H9 (cell line): ENCODE data around the gene TEKT3. TPM values are rescaled to one million over a fixed set of nuclear protein-coding genes. Genes with fewer than 3 reads are reported as not detected.

Experiments
- DNase-seq: peaks from one replicate; pipeline ENCODE4 v3.0.0-alpha.2; 2017
- H2AFZ ChIP-seq: one replicate; pipeline ENCODE4 v1.6.1; 2013; ENCODE audit warnings: mild to moderate bottlenecking, low read length, control low read depth, moderate library complexity
- H2AK5ac ChIP-seq: 2 replicates; pipeline ENCODE4 v1.6.1; 2013; ENCODE audit warnings: low read length, control low read depth, mixed read lengths; ENCODE audit not compliant: insufficient read length
- H2BK120ac ChIP-seq: one replicate; pipeline ENCODE4 v1.6.1; 2013; ENCODE audit warnings: low read depth, mild to moderate bottlenecking, low read length, control low read depth, inconsistent platforms; ENCODE audit not compliant: poor library complexity, severe bottlenecking
- H2BK12ac ChIP-seq: 2 replicates; pipeline ENCODE4 v1.6.1; 2013; ENCODE audit warnings: low read length, control low read depth, mixed read lengths, low read depth; ENCODE audit not compliant: insufficient read length
- H2BK15ac ChIP-seq: 2 replicates; pipeline ENCODE4 v1.6.1; 2013; ENCODE audit warnings: low read depth, low read length, control low read depth
- H2BK20ac ChIP-seq: one replicate; pipeline ENCODE4 v1.6.1; 2013; ENCODE audit warnings: low read depth, mild to moderate bottlenecking, low read length, control low read depth, inconsistent platforms; ENCODE audit not compliant: poor library complexity, severe bottlenecking
- H2BK5ac ChIP-seq: 2 replicates; pipeline ENCODE4 v1.6.1; 2013; ENCODE audit warnings: low read length, control low read depth, mixed read lengths; ENCODE audit not compliant: insufficient read length
- H3K14ac ChIP-seq: 2 replicates; pipeline ENCODE4 v1.6.1; 2013; ENCODE audit warnings: low read length, control low read depth; ENCODE audit not compliant: insufficient read depth
- H3K18ac ChIP-seq: 2 replicates; pipeline ENCODE4 v1.6.1; 2013; ENCODE audit warnings: low read depth, mild to moderate bottlenecking, mixed read lengths, low read length, control low read depth; ENCODE audit not compliant: insufficient read length
- H3K23ac ChIP-seq: 2 replicates; pipeline ENCODE4 v1.6.1; 2013; ENCODE audit warnings: low read length, control low read depth, mixed read lengths, low read depth; ENCODE audit not compliant: insufficient read length
- H3K23me2 ChIP-seq: 2 replicates; pipeline ENCODE4 v1.6.1; 2013; ENCODE audit warnings: low read depth, mild to moderate bottlenecking, mixed read lengths, low read length, control low read depth; ENCODE audit not compliant: insufficient read length, poor library complexity, severe bottlenecking
- H3K27ac ChIP-seq: 2 replicates; pipeline ENCODE4 v1.5.1; 2013; ENCODE audit warnings: low read length, control low read depth, mixed read lengths, low read depth; ENCODE audit not compliant: insufficient read length
- H3K27me3 ChIP-seq: 2 replicates; pipeline ENCODE4 v1.6.1; 2013; ENCODE audit warnings: low read length, control low read depth, inconsistent platforms; ENCODE audit not compliant: insufficient read depth
- H3K4ac ChIP-seq: 2 replicates; pipeline ENCODE4 v1.6.1; 2013; ENCODE audit warnings: low read depth, mild to moderate bottlenecking, control low read depth, inconsistent platforms, low read length, moderate library complexity
- H3K4me1 ChIP-seq: 2 replicates; pipeline ENCODE4 v1.6.1; 2013; ENCODE audit warnings: low read length, control low read depth, inconsistent platforms; ENCODE audit not compliant: insufficient read depth
- H3K4me2 ChIP-seq: 2 replicates; pipeline ENCODE4 v1.6.1; 2013; ENCODE audit warnings: low read length, control low read depth, mixed read lengths; ENCODE audit not compliant: insufficient read length, insufficient read depth
- H3K56ac ChIP-seq: 2 replicates; pipeline ENCODE4 v1.6.1; 2013; ENCODE audit warnings: low read depth, mild to moderate bottlenecking, mixed read lengths, low read length, control low read depth; ENCODE audit not compliant: insufficient read length
- H3K79me1 ChIP-seq: 2 replicates; pipeline ENCODE4 v1.6.1; 2013; ENCODE audit warnings: low read depth, mild to moderate bottlenecking, moderate library complexity, low read length, control low read depth, inconsistent platforms; ENCODE audit not compliant: insufficient read depth, poor library complexity, severe bottlenecking
- H3K79me2 ChIP-seq: 2 replicates; pipeline ENCODE4 v1.6.1; 2013; ENCODE audit warnings: low read length, control low read depth, inconsistent platforms; ENCODE audit not compliant: insufficient read depth
- H3K9ac ChIP-seq: 2 replicates; pipeline ENCODE4 v1.6.1; 2013; ENCODE audit warnings: low read length, control low read depth, mixed read lengths; ENCODE audit not compliant: insufficient read length; ENCODE audit errors: extremely low read depth
- H3K9me3 ChIP-seq: one replicate; pipeline ENCODE4 v1.6.1; 2013; ENCODE audit warnings: low read depth, low read length, inconsistent platforms; ENCODE audit not compliant: control insufficient read depth
- H3T11ph ChIP-seq: one replicate; pipeline ENCODE4 v1.6.1; 2013; ENCODE audit warnings: mild to moderate bottlenecking, low read length, control low read depth, inconsistent platforms
- H4K20me1 ChIP-seq: one replicate; pipeline ENCODE4 v1.6.1; 2013; ENCODE audit not compliant: control insufficient read depth, insufficient read length, insufficient read depth
- H4K5ac ChIP-seq: 2 replicates; pipeline ENCODE4 v1.6.1; 2013; ENCODE audit warnings: low read depth, mild to moderate bottlenecking, mixed read lengths, low read length, control low read depth; ENCODE audit not compliant: insufficient read length
- H4K8ac ChIP-seq: replicated peaks from 2 replicates; pipeline ENCODE4 v1.6.1; 2013; ENCODE audit warnings: low read length, control low read depth, mixed read lengths, low read depth; ENCODE audit not compliant: insufficient read length
- H4K91ac ChIP-seq: 2 replicates; pipeline ENCODE4 v1.6.1; 2013; ENCODE audit warnings: low read depth, mild to moderate bottlenecking, moderate library complexity, mixed read lengths, low read length, control low read depth; ENCODE audit not compliant: insufficient read length
- H3K27ac Mint-ChIP-seq, 3 experiments: 2 replicates in 2 of 3; 3 replicates in 1 of 3; pipeline ENCODE4 v1.8.0; 2020 to 2021; ENCODE audit warnings: mixed read lengths in 3 of 3, mild to moderate bottlenecking in 1 of 3, moderate library complexity in 1 of 3
- H3K27me3 Mint-ChIP-seq: 2 replicates; pipeline ENCODE4 v1.8.0; 2021; ENCODE audit warnings: low read depth, mild to moderate bottlenecking, moderate library complexity, mixed read lengths
- H3K36me3 Mint-ChIP-seq, 3 experiments: 2 replicates in 2 of 3; 3 replicates in 1 of 3; pipeline ENCODE4 v1.8.0; 2020 to 2021; ENCODE audit warnings: low read depth in 3 of 3, mixed read lengths in 3 of 3; ENCODE audit not compliant: insufficient read depth in 1 of 3
- H3K4me1 Mint-ChIP-seq, 2 experiments: 2 replicates each; pipeline ENCODE4 v1.8.0; 2020; ENCODE audit warnings: mixed read lengths in 2 of 2
- H3K4me3 Mint-ChIP-seq, 2 experiments: 2 replicates in 1 of 2; 3 replicates in 1 of 2; pipeline ENCODE4 v1.8.0; 2020 to 2021; ENCODE audit warnings: mild to moderate bottlenecking in 2 of 2, mixed read lengths in 2 of 2, moderate library complexity in 1 of 2
- H3K9me3 Mint-ChIP-seq, 2 experiments: 2 replicates in 1 of 2; 3 replicates in 1 of 2; pipeline ENCODE4 v1.8.0; 2020; ENCODE audit warnings: mild to moderate bottlenecking in 2 of 2, mixed read lengths in 2 of 2, moderate library complexity in 1 of 2
- WGBS: extraction: QIAGEN DNeasy Blood & Tissue Kit; methylation state at CpG from one replicate; pipeline ENCODE4 v1.1.7; 2013; ENCODE audit warnings: missing lambda C conversion rate, low lambda C conversion rate, mixed read lengths; ENCODE audit not compliant: insufficient read length; ENCODE audit errors: extremely low coverage; 5-methylcytosine and 5-hydroxymethylcytosine counted together
- total RNA-seq: library from RNA; stranded (reverse); gene quantifications from 2 replicates; pipeline ENCODE4 v1.2.1, GENCODE V29; 2021
- TF ChIP-seq, protein P1 (sequence below): fragments of 200-600 bp; sonication (generic); conservative IDR thresholded peaks from 3 replicates; pipeline ENCODE4 v1.8.0; 2021; ENCODE audit warnings: antibody characterized with exemption, mild to moderate bottlenecking

Gene TEKT3
- total RNA-seq, 1 experiment from 2014 or later, result 0.42 TPM

DNA sequence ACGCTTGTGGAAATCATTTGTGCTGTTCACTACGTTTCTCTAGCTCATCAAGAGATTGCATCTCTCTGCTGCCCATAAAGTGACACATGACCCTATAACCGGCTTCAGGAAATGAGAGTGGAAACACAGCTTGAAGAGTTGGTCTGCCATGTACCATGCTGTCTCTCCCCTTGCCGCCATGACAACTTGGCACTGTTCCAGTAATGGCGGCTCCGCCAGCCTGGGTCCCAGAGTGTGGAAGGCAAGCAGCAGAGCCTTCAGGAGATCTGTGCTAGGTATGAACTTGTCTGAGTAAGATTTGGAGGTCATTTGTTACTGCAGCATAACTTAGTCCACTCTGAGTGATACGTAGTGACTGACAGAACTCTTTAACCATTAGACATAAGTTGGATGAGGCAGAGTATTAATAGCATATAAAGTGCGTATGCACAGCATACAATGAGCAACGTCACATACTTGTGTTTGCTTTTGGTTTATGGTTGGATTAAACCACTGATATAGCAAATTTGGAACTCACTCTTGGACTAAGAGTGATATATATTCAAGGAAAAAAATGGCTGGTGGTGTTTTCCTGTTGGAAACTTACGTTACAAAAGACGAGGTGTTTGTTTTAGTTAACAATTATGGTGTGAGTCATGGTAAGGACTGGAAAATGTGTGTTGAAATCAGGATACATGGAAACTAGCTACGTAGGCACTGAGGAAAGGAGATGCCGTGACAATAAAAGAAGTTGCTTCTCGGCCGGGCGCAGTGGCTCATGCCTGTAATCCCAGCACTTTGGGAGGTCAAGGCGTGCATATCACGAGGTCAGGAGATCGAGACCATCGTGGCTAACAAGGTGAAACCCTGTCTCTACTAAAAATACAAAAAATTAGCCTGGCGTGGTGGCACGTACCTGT lies 51.9 kb downstream of the TEKT3 start:
- no peak overlapping the region for H3K4me2 ChIP-seq
- Mint-ChIP-seq H3K36me3 (no peaks in the 10 kb centered on the region), H3K27me3 (peaks cover 14% of the 10 kb centered on the region), H3K27ac (no peak overlapping the region), H3K9me3 (no peaks in the 10 kb centered on the region), H3K4me1 (peaks cover 8 to 10% of the 10 kb centered on the region in 2 experiments), H3K4me3 (no peak overlapping the region)
- H4K20me1 ChIP-seq, result no peaks in the 10 kb centered on the region
- no peak overlapping the region for H3K27ac ChIP-seq
- no peak for DNase-seq
- H3K79me1 ChIP-seq, result no peaks in the 10 kb centered on the region
- TF ChIP-seq, protein P1, sequence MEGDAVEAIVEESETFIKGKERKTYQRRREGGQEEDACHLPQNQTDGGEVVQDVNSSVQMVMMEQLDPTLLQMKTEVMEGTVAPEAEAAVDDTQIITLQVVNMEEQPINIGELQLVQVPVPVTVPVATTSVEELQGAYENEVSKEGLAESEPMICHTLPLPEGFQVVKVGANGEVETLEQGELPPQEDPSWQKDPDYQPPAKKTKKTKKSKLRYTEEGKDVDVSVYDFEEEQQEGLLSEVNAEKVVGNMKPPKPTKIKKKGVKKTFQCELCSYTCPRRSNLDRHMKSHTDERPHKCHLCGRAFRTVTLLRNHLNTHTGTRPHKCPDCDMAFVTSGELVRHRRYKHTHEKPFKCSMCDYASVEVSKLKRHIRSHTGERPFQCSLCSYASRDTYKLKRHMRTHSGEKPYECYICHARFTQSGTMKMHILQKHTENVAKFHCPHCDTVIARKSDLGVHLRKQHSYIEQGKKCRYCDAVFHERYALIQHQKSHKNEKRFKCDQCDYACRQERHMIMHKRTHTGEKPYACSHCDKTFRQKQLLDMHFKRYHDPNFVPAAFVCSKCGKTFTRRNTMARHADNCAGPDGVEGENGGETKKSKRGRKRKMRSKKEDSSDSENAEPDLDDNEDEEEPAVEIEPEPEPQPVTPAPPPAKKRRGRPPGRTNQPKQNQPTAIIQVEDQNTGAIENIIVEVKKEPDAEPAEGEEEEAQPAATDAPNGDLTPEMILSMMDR, result no peak
- H3K14ac ChIP-seq, result no peak overlapping the region
- no peak overlapping the region for H2BK5ac ChIP-seq
- no peak overlapping the region for H2BK15ac ChIP-seq
- no peaks in the 10 kb centered on the region; the same call in 1 of the 2 replicates for H3K4me1 ChIP-seq
- no peaks in the 10 kb centered on the region for H3K27me3 ChIP-seq
- no peak overlapping the region for H2AK5ac ChIP-seq
- no peak overlapping the region for H4K91ac ChIP-seq
- no peak overlapping the region for H2AFZ ChIP-seq
- H3K18ac ChIP-seq, result no peak overlapping the region
- H3K79me2 ChIP-seq, result no peaks in the 10 kb centered on the region
- H3K9ac ChIP-seq, result no peak overlapping the region
- no peak overlapping the region for H2BK120ac ChIP-seq
- H3K23ac ChIP-seq, result no peak overlapping the region
- no peak overlapping the region for H2BK20ac ChIP-seq
- H3K56ac ChIP-seq, result no peak overlapping the region
- H3K4ac ChIP-seq, result no peak overlapping the region
- H3T11ph ChIP-seq, result no peak overlapping the region
- H3K23me2 ChIP-seq, result no peaks in the 10 kb centered on the region
- no CpG with 5 or more reads among the region's 22 CpGs for WGBS
- H4K8ac ChIP-seq, result no peak overlapping the region
- H2BK12ac ChIP-seq, result no peak overlapping the region
- H3K9me3 ChIP-seq, result no peaks in the 10 kb centered on the region
- H4K5ac ChIP-seq, result no peak overlapping the region
